Measurements from ENCODE around the gene RXFP1.

DNA sequence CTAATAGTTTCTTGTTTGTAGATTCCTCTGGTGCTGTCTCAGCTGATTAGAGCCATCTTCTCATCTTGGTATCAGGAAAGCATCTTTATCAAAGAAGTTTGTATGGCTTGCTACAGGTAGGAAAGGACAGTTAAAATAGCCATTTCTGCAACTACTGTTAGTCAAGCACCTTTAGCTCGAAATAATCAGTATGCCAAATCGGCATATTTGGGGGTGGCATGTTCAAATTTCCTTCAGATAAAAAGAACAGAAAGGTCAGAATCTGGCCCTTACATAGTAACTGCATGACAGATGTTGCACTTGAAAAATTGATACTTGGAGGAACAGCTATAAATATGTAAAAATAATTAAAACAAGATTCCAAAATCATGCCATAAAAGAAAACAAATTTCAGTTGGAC lies 145.2 kb downstream of the RXFP1 start:
- TF ChIP-seq POLR2A (IDR thresholded peaks at IDR 0.05; ENCODE audit: low read depth, low read length) (no peak), POLR2AphosphoS5 (IDR thresholded peaks at IDR 0.05; ENCODE audit: low read depth, low read length) (no peak), TAF1 (IDR thresholded peaks at IDR 0.05; ENCODE audit: borderline replicate concordance, low read depth, low read length) (no peak)

Data from GM12892 (cell line).